HG02970 (cell line): ENCODE data around the gene GTPBP2.
A peak's percentile ranks its signal among the peaks of the same experiment; 100 is the strongest.
"Not testable (repeated sequence)": the region's sequence is repeated elsewhere in the genome, so short reads cannot be mapped to it uniquely, and the experiment has no call there.

Experiments used
- ATAC-seq: cut with Tn5 transposase; IDR thresholded peaks from one replicate; pipeline ENCODE4 v1.9.1; 2021; ENCODE audit warnings: mild to moderate bottlenecking, moderate library complexity, moderate number of reproducible peaks; ENCODE audit not compliant: unreplicated experiment, low FRiP score

GTPBP2 gene

DNA sequence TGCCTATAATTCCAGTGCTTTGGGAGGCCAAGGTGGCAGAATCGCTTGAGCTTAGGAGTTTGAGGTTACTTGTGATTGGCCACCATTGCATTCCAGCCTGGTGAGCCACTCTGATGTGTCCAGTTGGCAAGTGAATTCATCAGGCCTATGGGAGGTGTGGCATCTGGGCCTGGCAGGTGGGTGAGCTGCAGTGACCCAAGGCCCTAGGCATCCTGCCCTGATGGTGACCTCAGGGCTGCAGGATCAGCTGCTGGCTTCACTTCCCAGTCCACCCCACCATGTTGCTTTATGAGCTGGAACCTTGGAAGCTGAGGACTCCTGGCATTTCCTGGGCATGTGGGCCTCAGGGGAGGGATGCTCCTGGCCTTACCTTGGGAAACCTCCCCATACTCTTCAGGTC, 36.3 kb upstream of the GTPBP2 start:
- no peak for ATAC-seq

DNA sequence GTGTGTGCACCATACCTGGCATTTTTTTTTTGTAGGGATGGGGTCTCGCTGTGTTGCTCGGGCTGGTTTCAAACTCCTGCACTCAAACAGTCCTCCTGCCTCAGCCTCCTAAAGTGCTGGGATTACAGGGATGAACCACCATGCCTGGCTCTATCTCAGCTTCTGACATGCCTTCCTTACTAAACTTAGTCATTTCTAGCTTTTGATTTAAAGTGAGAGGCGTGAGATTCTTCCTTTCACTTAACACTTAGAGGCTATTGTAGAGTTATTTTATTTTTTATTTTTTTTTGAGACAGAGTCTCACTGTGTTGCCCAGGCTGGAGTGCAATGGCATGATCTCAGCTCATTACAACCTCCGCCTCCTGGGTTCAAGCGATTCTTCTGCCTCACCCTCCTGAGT, 33.9 kb upstream of the GTPBP2 start:
- ATAC-seq, result not testable (repeated sequence)

DNA sequence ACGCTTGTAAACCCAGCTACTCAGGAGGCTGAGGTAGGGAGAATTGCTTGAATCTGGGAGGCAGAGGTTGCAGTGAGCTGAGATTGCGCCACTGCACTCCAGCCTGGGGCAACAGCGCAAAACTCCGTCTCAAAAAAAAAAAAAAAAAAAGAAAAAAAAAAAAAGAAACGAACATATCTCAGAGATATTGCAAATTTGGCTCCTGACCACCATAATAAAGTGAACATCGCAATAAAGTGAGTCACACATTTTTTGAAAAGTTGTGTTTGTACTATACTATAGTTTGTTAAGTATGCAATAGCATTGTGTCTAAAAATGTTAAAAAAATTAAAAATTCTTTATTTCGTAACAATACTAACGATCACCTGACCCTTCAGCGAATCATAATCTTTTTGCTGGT, 29.1 kb upstream of the GTPBP2 start:
- no peak for ATAC-seq

DNA sequence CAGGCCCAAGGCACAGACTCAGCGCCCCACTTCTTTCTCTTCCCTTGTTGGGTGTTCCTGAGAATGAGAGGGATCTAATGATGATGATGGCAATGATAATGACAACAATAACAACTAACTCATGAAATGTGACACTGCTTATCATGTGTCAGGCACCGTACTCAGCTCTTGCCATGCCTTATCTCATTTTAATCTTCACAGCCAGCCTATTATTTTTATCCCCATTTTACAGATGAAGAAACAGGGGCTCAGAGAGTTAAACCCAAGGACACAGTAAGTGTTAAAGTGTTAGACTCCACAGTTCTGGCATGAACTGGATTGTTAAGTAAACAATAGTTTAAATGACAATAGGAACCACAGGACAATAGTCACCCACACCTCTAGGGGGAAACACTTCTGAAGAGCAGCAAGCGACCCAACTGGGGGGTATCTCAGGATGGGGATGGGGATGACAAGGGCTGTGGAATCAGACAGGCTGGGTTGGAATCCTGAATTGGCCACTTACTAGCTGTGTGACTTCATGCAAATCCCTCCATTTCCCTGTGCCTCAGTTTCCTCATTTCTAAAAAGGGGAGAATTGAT, 28.2 kb upstream of the GTPBP2 start:
- ATAC-seq, result no peak

DNA sequence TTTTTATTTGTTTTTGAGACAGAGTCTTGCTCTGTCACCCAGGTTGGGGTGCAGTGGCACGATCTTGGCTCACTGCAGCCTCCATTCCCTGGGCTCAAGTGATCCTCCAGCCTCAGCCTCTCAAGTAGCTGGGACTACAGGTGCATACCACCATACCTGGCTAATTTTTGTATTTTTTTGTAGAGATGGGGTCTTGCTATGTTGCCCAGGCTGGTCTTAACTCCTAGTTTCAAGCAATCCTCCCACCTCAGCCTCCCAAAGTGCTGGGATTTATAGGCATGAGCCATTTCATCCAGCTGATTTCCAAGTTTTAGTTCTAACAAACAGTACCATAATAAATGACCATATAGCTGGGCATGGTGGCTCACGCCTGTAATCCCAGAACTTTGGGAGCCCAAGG, 23.8 kb upstream of the GTPBP2 start:
- not testable (repeated sequence) for ATAC-seq

DNA sequence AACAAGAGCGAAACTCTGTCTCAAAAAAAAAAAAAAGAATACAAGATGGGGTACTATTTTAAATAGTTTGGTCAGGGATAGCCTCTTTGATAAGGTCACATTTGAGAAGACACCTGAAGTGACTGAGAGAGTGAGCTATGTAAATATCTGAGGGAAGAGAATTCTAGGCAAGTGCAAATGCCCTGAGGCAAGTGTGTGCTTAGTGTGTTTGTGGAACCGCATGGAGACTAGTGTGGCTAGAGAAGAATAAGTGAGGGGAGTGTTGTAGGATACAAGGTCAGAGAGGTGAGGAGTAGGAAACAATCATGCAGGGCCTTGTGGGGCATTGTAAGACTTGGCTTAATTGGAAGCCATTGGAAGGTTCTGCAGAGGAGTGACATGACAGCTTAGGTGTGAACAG, 19.2 kb upstream of the GTPBP2 start:
- no peak for ATAC-seq

DNA sequence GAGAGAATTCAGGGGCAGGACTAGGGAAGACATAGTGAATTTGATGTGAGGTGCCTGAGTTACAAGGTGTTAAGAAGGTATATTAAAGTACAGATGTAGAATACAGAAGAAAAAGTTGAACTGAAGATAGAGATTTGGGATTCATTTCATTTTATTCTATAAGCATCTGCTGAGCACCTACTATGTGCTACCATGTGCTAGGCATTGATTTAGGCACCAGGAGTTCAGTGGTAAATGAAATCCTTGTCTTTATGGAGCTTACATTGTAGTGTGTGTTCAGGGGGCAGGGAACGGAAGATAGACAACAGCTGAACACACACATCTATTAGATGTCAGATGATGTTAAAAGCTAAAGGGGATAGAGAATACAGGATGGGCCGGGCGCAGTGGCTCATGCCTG, 18.5 kb upstream of the GTPBP2 start:
- ATAC-seq, result no peak

DNA sequence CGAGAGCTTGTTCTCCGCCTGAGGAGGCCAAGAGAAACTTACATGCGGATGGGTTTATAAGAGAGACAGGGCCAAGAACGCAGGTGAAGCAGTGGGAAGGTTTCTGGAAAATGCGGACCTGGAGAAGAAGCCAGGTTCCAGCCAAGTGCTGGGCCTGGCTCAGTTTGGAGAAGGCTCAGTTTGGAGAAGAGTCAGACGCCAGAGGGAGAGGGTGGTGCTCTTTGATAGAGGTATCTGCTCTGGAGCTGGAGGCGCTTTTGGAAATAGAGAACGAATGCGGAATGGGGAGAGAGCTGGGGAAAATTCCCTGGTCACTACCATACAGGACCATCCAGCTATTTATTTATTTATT, 16.5 kb upstream of the GTPBP2 start:
- no peak for ATAC-seq

DNA sequence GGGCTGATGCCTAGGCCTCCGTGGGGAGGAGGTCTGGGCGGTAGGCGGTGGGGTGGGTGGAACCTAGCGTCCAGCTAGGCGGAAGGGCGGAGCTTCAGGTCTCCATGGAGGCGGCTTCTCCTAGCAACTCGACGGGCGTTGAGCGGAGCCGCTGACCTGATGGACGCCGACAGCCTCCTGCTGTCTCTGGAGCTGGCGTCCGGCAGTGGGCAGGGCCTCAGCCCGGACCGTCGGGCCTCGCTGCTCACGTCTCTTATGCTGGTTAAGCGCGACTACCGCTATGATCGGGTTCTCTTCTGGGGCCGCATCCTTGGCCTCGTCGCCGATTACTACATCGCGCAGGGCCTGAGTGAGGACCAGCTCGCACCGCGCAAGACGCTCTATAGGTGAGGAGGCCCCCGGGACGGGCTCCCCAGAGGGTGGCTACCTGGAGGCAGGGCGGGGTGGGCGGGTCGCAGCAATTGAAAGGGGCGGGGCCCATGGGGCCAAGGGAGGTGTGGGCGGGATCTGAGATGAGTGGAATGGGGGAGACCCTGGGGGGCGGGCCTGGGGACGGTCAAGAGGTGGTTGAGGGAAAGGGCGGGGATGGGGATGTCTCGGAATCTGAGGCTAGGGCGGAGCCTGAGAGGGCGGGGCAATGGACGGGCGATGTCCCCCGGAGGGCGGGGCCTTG, 16.0 kb upstream of the GTPBP2 start, which contains the start of gene RSPH9:
Gene RSPH9, plus strand, starts transcription at position 97 of the 673 bp plus-strand sequence. Its CDS starts 63 bp downstream, at position 160.
- ATAC-seq, result no peak

DNA sequence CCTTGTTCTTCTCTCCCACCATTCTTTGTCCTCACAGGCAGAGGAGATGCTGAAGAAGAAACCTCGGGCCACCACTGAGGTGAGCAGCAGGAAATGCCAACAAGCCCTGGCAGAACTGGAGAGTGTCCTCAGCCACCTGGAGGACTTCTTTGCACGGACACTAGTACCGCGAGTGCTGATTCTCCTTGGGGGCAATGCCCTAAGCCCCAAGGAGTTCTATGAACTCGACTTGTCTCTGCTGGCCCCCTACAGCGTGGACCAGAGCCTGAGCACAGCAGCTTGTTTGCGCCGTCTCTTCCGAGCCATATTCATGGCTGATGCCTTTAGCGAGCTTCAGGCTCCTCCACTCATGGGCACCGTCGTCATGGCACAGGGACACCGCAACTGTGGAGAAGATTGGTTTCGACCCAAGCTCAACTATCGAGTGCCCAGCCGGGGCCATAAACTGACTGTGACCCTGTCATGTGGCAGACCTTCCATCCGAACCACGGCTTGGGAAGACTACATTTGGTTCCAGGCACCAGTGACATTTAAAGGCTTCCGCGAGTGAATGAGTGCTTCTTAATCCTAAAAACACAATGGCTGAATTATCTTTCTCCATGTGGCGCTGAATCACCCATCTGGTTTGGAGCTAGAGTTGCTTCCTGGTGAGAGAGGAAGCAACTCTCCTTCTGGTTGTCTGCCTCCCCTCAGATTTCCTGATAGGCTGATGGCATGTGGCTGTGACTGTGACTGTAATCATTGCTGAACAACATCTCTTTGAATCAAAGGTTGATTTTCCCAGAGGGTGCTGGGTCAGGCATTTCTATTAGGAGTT, 11.1 kb upstream of the GTPBP2 start:
- no peak for ATAC-seq

DNA sequence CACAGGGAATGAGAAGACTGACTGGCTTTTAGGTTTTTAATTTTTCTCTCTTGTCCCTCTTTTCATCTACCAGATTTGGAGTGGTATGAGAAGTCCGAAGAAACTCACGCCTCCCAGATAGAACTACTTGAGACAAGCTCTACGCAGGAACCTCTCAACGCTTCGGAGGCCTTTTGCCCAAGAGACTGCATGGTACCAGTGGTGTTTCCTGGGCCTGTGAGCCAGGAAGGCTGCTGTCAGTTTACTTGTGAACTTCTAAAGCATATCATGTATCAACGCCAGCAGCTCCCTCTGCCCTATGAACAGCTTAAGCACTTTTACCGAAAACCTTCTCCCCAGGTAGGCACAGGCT, 7.2 kb upstream of the GTPBP2 start:
- no peak for ATAC-seq

DNA sequence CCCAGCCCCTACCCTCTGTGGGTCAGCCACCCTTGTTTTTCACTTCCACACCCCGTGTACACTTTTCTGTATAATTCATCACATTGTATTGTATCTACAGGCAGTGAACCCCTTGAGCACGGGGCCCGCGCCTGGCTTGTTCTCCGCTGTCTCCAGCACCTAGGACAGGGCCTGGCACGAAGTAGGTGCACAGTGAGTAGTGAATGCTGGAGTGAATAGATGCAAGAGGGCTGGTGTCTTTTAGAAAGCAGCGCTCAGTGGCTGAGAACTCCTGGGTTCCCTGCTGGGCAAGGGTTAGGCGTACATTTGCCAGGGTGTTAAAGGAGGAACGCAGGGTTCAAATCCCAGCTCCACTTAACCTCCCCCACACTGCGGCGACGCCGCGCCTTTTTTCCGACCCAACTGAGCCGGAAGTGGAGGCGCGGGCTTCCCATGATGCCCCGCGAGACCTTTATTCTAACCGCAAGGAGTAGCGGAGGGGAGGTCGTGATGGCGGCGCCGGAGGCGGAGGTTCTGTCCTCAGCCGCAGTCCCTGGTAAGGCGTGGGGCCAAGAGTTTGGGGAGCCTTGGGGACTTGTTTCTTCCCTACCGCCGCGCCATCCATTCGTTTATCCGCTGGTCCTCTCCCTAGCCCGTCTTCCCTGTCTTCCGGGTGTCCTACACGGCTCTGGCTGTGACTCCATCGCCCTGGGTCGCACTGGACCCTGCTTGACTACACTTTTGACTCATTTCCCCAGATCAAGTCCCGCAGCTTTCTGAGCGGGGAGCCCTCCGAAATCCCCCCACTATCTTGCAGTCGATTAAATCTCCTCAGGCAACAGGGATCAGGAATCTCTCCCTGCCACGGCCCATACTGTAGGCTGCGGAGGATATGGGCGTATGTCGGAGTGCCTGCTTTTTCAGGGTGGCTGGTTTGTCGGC, 6.6 kb upstream of the GTPBP2 start, which contains the start of gene MAD2L1BP:
Gene MAD2L1BP, plus strand, starts transcription at position 454 of the 921 bp plus-strand sequence. Its CDS starts 36 bp downstream, at position 490.
- ATAC-seq, result no peak

DNA sequence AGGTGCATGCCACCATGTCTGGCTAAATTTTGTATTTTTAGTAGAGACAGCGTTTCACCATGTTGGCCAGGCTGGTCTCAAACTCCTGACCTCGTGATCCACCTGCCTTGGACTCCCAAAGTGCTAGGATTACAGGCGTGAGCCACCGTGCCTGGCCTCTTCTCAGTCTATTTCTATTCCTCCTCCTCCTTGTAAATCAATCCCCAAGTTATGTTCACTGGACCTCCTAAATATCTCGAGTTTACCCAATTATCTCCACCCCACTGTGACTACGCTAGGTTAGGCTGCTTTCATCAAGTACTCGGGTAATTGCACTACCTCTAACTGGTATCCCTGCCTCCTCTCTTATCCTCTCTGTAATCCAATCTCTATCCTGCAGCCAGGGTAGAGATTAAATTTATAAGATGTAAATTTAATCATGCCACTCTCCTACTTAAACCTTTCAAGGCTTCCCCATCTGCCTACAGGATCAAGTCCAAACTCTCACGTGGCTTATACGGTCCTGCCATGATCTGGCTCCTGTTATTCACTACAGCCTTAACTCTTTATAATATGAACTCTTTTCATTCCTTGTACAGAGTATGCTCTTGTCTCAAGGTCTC, 5.7 kb upstream of the GTPBP2 start:
- no peak for ATAC-seq

DNA sequence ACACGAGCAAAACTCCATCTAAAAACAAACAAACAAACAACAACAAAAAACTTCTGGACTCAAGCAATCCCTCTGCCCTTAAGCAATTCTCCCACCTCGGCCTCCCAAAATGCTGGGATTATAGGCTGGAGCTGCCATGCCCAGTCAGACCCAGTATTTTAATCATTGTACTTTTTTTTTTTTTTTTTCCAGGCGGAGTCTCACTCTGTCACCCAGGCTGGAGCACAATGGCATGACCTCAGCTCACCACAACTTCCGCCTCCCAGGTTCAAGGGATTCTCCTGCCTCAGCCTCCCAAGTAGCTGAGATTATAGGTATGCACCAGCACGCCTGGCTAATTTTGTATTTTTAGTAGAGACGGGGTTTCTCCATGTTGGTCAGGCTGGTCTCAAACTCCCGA, 3.9 kb upstream of the GTPBP2 start:
- not testable (repeated sequence) for ATAC-seq

DNA sequence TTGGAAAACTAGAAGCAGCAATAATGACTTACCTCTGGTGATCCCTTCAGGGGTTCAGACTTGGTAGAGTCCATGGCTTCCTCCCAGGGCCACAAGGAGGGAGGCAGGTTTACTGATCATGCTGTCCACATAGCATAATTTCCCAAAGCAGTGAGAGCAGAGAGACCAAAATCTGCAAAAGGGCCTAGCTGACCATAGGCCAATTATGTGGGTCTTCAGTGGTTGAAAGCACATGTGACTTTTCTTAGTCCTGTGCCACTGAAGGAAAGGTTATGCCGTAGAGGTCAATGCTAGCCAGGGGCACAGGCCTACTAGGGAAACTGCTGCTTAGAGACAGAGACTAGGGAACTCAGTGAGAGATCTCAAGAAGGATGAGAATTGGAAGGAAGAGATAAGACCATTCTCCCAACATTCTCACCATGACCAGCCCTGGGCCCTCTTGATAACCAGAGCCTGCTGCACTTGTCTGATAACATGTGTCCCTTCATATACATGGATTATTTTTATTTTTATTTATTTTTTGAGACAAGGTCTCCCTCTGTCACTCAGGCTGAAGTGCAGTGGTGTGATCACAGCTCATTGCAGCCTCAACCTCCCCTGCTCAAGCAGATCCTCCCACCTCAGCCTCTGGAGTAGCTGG, 2.0 kb upstream of the GTPBP2 start:
- no peak for ATAC-seq

DNA sequence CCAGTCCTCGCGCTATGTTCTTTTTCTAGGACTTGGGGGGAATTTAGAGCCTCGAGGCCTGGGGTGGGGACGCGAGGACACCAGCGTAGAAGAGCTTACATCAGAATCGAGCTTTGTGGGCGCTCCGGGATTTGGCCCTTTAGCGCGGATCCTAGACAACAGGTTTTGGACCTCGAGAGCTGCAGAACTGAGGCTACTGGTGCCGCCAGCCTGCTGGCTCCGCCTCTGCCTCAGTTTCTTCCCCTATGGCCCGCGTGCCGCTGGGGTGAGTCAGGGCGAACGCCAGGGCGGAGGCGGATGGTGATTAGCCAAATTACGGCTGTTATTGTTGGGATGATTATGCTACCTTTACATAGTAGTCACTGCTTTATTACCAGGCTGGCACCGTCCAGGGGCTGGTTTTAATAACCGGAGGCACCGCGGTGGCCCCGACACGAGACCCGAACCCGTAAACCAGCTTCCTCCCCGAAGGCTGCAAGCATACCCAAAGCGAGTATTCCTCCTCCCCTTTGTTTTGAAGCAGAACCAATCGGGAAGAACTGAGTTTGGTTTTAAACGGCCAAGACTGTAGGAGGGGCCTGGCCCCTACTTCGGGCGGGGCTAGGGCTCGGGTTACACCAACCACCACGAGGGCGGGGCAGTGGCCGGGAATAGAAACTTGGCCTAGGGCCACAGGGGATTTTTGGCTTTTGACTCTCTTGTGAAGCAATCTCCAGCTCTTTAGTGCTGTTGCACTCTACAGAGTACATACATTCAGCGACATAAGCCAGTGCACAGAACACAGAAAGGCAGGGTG, 639 bp upstream of the GTPBP2 start:
- ATAC-seq, result peak; percentile 62

DNA sequence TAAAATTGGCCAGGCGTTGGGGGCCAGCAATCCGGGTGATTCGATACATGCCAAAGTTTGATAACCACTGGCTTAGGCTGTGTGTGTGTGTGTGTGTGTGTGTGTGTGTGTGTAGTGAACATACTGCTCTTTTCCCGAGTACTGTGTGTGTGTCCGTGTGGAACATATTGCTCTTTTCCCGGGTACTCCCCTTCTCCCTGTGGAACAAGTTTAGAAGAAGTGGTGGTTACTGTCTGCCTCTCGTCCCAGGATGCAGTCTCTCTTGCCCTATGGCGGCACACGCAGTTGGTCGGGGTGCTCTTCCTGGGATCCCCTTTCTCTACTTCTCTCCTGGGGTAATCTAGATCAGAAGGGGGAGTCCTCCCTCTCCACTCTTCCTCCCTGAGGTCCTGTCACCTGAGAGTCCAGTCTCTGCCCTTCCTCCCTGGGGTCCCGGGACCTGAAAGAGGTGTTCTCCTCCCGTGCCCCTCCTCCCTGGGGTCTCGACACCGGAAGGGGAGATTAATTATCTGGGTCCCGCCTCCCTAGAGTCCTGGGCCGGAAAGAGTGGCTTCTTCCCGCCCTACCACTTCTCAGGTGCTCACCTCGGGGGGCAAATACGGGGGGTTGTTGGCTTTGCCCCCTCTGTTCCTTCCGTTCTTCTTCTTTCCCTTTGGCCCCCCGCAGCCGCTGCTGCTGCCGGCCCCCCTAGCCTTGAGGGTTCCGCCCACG, 516 bp downstream of the GTPBP2 start:
- ATAC-seq, result no peak
